HG02678 (cell line): ENCODE data around the gene STRIP2.
"Not testable (repeated sequence)": the region's sequence is repeated elsewhere in the genome, so short reads cannot be mapped to it uniquely, and the experiment has no call there.

Experiments
- ATAC-seq: cut with Tn5 transposase; IDR thresholded peaks from one replicate; pipeline ENCODE4 v1.9.1; 2021; ENCODE audit warnings: mild to moderate bottlenecking, moderate library complexity; ENCODE audit not compliant: unreplicated experiment

The STRIP2 gene

GRCh38 chr7:129421717-129422250 is 12.4 kb upstream of the STRIP2 start:
- no peak for ATAC-seq

- no peak for ATAC-seq
Observed at GRCh38 chr7:129422727-129423126, 11.5 kb upstream of the STRIP2 start.

GRCh38 chr7:129423700-129424410 is 10.4 kb upstream of the STRIP2 start:
- ATAC-seq: no peak

GRCh38 chr7:129426482-129426881 is 7.8 kb upstream of the STRIP2 start:
- ATAC-seq: no peak

GRCh38 chr7:129427526-129428045 is 6.6 kb upstream of the STRIP2 start:
- no peak for ATAC-seq

- ATAC-seq: no peak
Observed at GRCh38 chr7:129431911-129432643, 2.2 kb upstream of the STRIP2 start.

DNA sequence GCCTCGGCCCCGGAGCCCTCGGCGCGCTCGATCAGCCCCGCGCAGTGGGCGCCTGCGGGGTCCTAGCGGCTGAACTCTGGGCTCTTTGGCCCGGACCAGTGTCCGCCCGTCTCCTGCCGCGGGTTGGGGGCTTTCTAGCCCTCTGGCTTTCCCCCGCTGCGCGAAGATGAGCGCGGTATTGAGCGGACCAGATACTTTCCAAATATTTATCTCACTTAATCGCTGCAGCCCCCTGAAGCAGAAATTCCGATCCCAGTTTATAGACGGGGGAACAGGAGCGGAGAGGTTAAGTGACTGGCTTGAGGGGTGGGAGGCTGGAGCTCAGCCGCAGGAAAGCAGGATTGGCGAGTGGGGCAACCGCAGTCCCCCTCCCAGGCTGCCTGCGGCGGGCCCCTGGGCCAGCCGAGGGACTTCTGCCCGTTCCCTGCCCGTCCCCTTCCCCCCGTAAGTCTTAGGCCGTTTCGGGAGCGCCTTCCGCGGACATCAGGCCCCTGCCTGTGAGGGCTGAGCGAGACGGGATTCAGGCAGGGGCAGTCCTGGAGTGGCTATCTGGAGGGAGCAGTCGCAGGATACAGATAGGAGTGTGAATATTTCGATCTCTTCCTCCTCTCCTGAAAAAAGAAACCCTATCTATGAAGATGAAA is 565 bp downstream of the STRIP2 start:
- no peak for ATAC-seq

- ATAC-seq: no peak
Observed at GRCh38 chr7:129435414-129435829, 1.2 kb downstream of the STRIP2 start.

GRCh38 chr7:129436335-129436923 is 2.2 kb downstream of the STRIP2 start:
- no peak for ATAC-seq

GRCh38 chr7:129437190-129437589 is 3.0 kb downstream of the STRIP2 start:
- ATAC-seq: no peak

GRCh38 chr7:129438281-129438838 is 4.1 kb downstream of the STRIP2 start:
- no peak for ATAC-seq

- ATAC-seq: no peak
Observed at GRCh38 chr7:129438839-129439651, 4.8 kb downstream of the STRIP2 start.

DNA sequence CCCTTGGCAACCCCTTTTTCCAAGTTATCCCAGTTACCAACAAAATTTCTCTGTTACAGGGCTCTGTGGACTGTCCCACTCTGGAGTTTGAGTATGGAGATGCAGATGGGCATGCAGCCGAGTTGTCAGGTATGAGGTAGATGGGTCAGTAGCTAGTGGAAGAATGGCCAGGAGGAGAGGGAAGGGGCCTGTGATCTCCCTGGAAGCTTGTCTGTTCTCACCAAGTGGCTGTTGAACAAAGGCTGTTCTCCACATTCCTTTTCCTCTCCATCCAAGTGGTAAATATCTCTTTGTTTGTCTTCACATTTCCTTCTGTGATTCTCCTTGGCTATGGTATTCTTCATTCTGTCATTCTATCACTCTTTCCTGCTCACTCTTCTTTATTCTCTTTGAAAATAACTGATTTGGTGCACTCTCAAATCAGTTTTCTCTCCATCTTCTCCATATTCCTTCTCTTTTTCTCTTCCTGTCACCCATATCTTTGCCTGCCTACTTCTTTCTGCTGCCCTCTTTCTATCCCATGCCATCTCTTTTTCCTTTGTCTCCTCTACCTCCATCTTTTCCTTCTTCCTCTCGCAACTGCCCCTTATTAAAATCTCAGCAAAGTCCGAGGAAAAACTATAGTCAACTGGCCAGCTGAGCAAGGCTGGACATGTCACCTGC is 5.9 kb downstream of the STRIP2 start:
- no peak for ATAC-seq

DNA sequence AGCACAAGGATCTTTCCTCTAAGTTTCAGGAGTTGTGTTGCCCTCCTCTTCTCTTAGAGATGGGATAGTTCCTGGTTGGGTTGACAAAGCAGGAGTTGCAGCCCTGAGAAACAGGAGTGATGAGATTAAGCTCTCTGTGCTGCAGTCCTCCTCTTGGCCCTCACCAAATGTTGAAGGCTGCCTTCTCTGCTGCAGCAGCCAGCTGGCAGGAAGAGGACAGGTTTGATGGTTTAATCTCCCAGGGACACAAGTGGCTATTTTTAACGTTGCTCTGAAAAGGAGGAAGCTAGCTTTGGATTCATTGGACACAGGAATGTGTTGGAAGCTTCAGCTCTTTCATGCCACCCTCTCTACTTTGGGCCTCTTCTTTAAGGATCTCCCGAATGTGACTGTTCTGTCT is 9.4 kb downstream of the STRIP2 start:
- no peak for ATAC-seq

DNA sequence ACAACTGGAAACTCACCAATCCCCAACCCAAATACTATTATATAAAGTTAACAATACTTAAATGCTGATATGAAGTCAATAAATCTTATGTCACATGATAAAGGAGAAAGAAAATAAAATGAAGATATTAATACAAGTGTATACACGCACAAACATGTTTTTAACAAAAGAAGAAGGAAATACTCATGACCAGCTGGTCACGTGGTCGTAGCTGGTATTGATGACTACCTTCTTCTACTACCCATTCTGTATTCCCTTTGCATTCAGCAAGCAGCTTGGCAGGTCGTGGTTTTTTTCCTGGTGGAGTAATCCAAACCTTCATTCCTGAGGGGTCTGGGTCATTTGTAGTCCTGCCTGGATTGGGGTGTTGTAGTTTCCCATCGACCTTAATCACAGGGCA is 10.5 kb downstream of the STRIP2 start:
- not testable (repeated sequence) for ATAC-seq

GRCh38 chr7:129446925-129447324 is 12.7 kb downstream of the STRIP2 start:
- ATAC-seq: not testable (repeated sequence)

GRCh38 chr7:129447445-129447844 is 13.2 kb downstream of the STRIP2 start:
- not testable (repeated sequence) for ATAC-seq

- not testable (repeated sequence) for ATAC-seq
Observed at GRCh38 chr7:129448608-129449007, 14.4 kb downstream of the STRIP2 start.

DNA sequence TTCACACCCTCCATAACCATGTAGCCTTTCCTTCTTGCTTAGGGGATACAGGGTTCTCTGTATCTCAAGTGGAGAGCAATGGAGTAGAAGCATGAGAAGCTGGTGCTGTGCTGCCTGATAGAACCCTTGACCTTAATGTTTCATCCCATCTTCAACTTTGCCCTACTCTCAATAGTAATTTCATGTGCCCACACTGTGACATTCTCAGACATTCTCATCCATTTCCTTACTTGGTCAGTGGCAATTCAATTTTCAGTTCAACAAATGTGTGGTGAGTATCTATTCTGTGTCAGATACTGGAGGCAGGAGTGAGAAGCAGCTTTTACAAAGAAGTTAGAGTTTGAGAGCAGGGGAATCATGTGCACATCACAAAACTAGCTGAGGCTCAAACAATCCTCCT is 16.1 kb downstream of the STRIP2 start:
- ATAC-seq: no peak
